ENCODE measurements around the gene HTRA2.

The HTRA2 gene

GRCh38 chr2:74516650-74517049, 13.1 kb upstream of the HTRA2 start:
- no peak for DNase-seq

GRCh38 chr2:74522516-74522915, 7.2 kb upstream of the HTRA2 start:
- DNase-seq, result no peak

- no peak for DNase-seq
Observed at GRCh38 chr2:74524005-74524404, 5.7 kb upstream of the HTRA2 start.

GRCh38 chr2:74524955-74525716, 4.6 kb upstream of the HTRA2 start:
- DNase-seq, result no peak

GRCh38 chr2:74525717-74526648, 3.8 kb upstream of the HTRA2 start, which contains the start of gene DQX1:
TSS of gene DQX1 (minus strand) at chr2:74526231. CDS start at chr2:74525729, 502 bp downstream.
- peak; percentile 62 for DNase-seq

- DNase-seq, result no peak
Observed at GRCh38 chr2:74526649-74527230, 3.0 kb upstream of the HTRA2 start.

GRCh38 chr2:74527741-74528140, 2.0 kb upstream of the HTRA2 start:
- DNase-seq, result no peak

GRCh38 chr2:74528600-74529356, 955 bp upstream of the HTRA2 start:
- peak; percentile 27 for DNase-seq

- peak; percentile 81 for DNase-seq
Observed at GRCh38 chr2:74530239-74531187, 780 bp downstream of the HTRA2 start.

- no peak for DNase-seq
Observed at GRCh38 chr2:74531666-74532065, 1.9 kb downstream of the HTRA2 start.

- peak; percentile 44 for DNase-seq
Observed at GRCh38 chr2:74532222-74532621, 2.5 kb downstream of the HTRA2 start.

GRCh38 chr2:74533464-74533863, 3.7 kb downstream of the HTRA2 start:
- no peak for DNase-seq

- no peak for DNase-seq
Observed at GRCh38 chr2:74534411-74534810, 4.7 kb downstream of the HTRA2 start.

GRCh38 chr2:74535440-74535965, 5.8 kb downstream of the HTRA2 start:
- DNase-seq, result no peak

GRCh38 chr2:74536166-74536950, 6.6 kb downstream of the HTRA2 start:
- DNase-seq, result no peak

- DNase-seq, result no peak
Observed at GRCh38 chr2:74537140-74537539, 7.4 kb downstream of the HTRA2 start.

GRCh38 chr2:74538881-74539339, 9.2 kb downstream of the HTRA2 start:
- no peak for DNase-seq

- DNase-seq, result no peak
Observed at GRCh38 chr2:74540291-74540690, 10.6 kb downstream of the HTRA2 start.

GRCh38 chr2:74542978-74543377, 13.2 kb downstream of the HTRA2 start:
- DNase-seq, result no peak

GRCh38 chr2:74544634-74545033, 14.9 kb downstream of the HTRA2 start:
- DNase-seq, result no peak

Measured in activated CD4-positive, alpha-beta T cell treated with anti-CD3 and anti-CD28 coated beads, Interleukin-2, Interleukin-6, amounts not matched to agents 100 ng/mL and 50 ng/mL, durations not matched to agents 16 hours and 8 hours (primary cell).